Measurements from ENCODE around the gene APMAP. TPM values are rescaled to one million over a fixed set of nuclear protein-coding genes. Genes with fewer than 3 reads are reported as not detected.

The APMAP gene
- total and polyA plus RNA-seq, 10 of the 15 experiments (the other 5 are each of a cell fraction or from before 2014, with no cell fraction given) = 12.1 to 60.2 (median 32.7) TPM

- Histone ChIP-seq H4K20me1 (ENCODE audit: control insufficient read depth, insufficient read depth) (no peaks in the 10 kb centered on the region), H3K4me1 (ENCODE audit: control insufficient read depth, insufficient read depth, low read length) (peaks cover 14% of the 10 kb centered on the region), H3K9me3 (replicated peaks; ENCODE audit: control insufficient read depth, insufficient read depth, low read length) (no peaks in the 10 kb centered on the region), H3K9ac (ENCODE audit: control insufficient read depth, insufficient read depth, low read length) (no peak overlapping the region), H3K27me3 (replicated peaks in 1 of 2; ENCODE audit: control insufficient read depth in 2 of 2, insufficient read depth in 2 of 2, low read length in 1 of 2) (no peaks in the 10 kb centered on the region), H2AFZ (ENCODE audit: control insufficient read depth, low read depth, low read length) (no peak overlapping the region), H3K4me2 (ENCODE audit: control insufficient read depth, insufficient read depth) (no peak overlapping the region), H3K4me3 (no peak overlapping the region), H3K27ac (ENCODE audit: control insufficient read depth, insufficient read depth) (no peak overlapping the region), H3K36me3 (ENCODE audit: control insufficient read depth in 2 of 2, insufficient read depth in 2 of 2, low read length in 1 of 2) (peaks cover 0 to 1% of the 10 kb centered on the region in 2 experiments; a peak in 2 of 4 replicates), H3K79me2 (ENCODE audit: control insufficient read depth, insufficient read depth, low read length) (no peaks in the 10 kb centered on the region)
- SMC1A ChIA-PET (ENCODE audit: uncharacterized antibody, unreplicated experiment) = no interaction called here
- RAD21 ChIA-PET (ENCODE audit: unreplicated experiment) = no interaction called here
- 83% methylated on average over 16 of the region's 16 CpGs for WGBS (ENCODE audit: insufficient coverage, insufficient replicate concordance, low lambda C conversion rate, missing lambda C conversion rate)
- CTCF ChIA-PET = interaction anchor here (1.7 kb wide), 1 partner anchor 23 kb away, joined by 4 read pairs; no protein-coding TSS in a partner anchor
- FAIRE-seq (no peak), ATAC-seq (no peak), DNase-seq (ENCODE audit: low read depth, low spot score) (no peak)
- intact Hi-C loops (cut with micrococcal nuclease; ENCODE audit: unreplicated experiment) = no loop called here
- TF ChIP-seq MAX (IDR thresholded peaks at IDR 0.05; ENCODE audit: low read depth, low read length) = no peak
- in situ Hi-C loops (cut with MboI) = no loop called here
- POLR2A ChIA-PET = no interaction called here
- BruUV-seq (replicated peaks) = no TSS peak
Measured at GRCh38 chr20:24953621-24954133, 38.9 kb downstream of the APMAP start.

- no peak overlapping the region for H3K4me3 ChIP-seq
- in situ Hi-C loops (cut with MboI) = no loop called here
- no peaks in the 10 kb centered on the region for H4K20me1 ChIP-seq (ENCODE audit: control insufficient read depth, insufficient read depth)
- CTCF ChIA-PET = interaction anchor here (1.7 kb wide), 1 partner anchor 23 kb away, joined by 4 read pairs; no protein-coding TSS in a partner anchor
- WGBS (ENCODE audit: insufficient coverage, insufficient replicate concordance, low lambda C conversion rate, missing lambda C conversion rate) = 76% methylated on average over 8 of the region's 8 CpGs
- no peak for ATAC-seq
- H3K4me2 ChIP-seq (ENCODE audit: control insufficient read depth, insufficient read depth) = no peak overlapping the region
- BruUV-seq (replicated peaks) = no TSS peak
- SMC1A ChIA-PET (ENCODE audit: uncharacterized antibody, unreplicated experiment) = no interaction called here
- H3K27ac ChIP-seq (ENCODE audit: control insufficient read depth, insufficient read depth) = no peak overlapping the region
- H3K27me3 ChIP-seq (replicated peaks in 1 of 2; ENCODE audit: control insufficient read depth in 2 of 2, insufficient read depth in 2 of 2, low read length in 1 of 2) = no peaks in the 10 kb centered on the region
- RAD21 ChIA-PET (ENCODE audit: unreplicated experiment) = no interaction called here
- intact Hi-C loops (cut with micrococcal nuclease; ENCODE audit: unreplicated experiment) = no loop called here
- no peak overlapping the region for H3K9ac ChIP-seq (ENCODE audit: control insufficient read depth, insufficient read depth, low read length)
- DNase-seq (ENCODE audit: low read depth, low spot score) = no peak
- no peaks in the 10 kb centered on the region; a peak in 1 of 4 replicates for H3K36me3 ChIP-seq (ENCODE audit: control insufficient read depth in 2 of 2, insufficient read depth in 2 of 2, low read length in 1 of 2)
- POLR2A ChIA-PET = no interaction called here
- no peak overlapping the region for H2AFZ ChIP-seq (ENCODE audit: control insufficient read depth, low read depth, low read length)
- FAIRE-seq = no peak
- no peaks in the 10 kb centered on the region for H3K79me2 ChIP-seq (ENCODE audit: control insufficient read depth, insufficient read depth, low read length)
- peaks cover 14% of the 10 kb centered on the region for H3K4me1 ChIP-seq (ENCODE audit: control insufficient read depth, insufficient read depth, low read length)
- H3K9me3 ChIP-seq (replicated peaks; ENCODE audit: control insufficient read depth, insufficient read depth, low read length) = no peaks in the 10 kb centered on the region
- no peak for TF ChIP-seq YY1 (IDR thresholded peaks at IDR 0.05; ENCODE audit: low read depth, low read length)
- no peak for TF ChIP-seq ZBTB4 (CRISPR knock-in tag; IDR thresholded peaks at IDR 0.05)
- no peak for TF ChIP-seq MAX (IDR thresholded peaks at IDR 0.05; ENCODE audit: low read depth, low read length)
- no peak for TF ChIP-seq EED (IDR thresholded peaks at IDR 0.05; ENCODE audit: low read depth)
- TF ChIP-seq ZNF274 (IDR thresholded peaks at IDR 0.05; ENCODE audit: insufficient read depth, insufficient read length) = no peak
- TF ChIP-seq ESRRA (IDR thresholded peaks at IDR 0.05; ENCODE audit: low read length) = no peak
- TF ChIP-seq TBL1XR1 (IDR thresholded peaks at IDR 0.05; ENCODE audit: low read depth, low read length) = no peak
- TF ChIP-seq RAD51 (IDR thresholded peaks at IDR 0.05) = no peak
- TF ChIP-seq IRF5 (IDR thresholded peaks at IDR 0.05; ENCODE audit: borderline replicate concordance) = no peak
- TF ChIP-seq KLF5 (IDR thresholded peaks at IDR 0.05; ENCODE audit: partially characterized antibody) = no peak
- no peak for TF ChIP-seq SP1 (IDR thresholded peaks at IDR 0.05; ENCODE audit: low read depth, low read length)
- TF ChIP-seq IRF4 (IDR thresholded peaks at IDR 0.05; ENCODE audit: low read depth, low read length) = no peak
- TF ChIP-seq SIN3A (IDR thresholded peaks at IDR 0.05; ENCODE audit: low read depth, low read length) = no peak
- no peak for TF ChIP-seq MTA3 (IDR thresholded peaks at IDR 0.05; ENCODE audit: borderline replicate concordance, low read length)
Measured at GRCh38 chr20:24953209-24953575, 39.4 kb downstream of the APMAP start.
